Astrocyte (in vitro differentiated cells and primary cell): ENCODE results near the gene ARFIP1. TPM values are rescaled to one million over a fixed set of nuclear protein-coding genes. Genes with fewer than 3 reads are reported as not detected.

ENCODE experiments used
- DNase-seq: peaks from one replicate; pipeline ENCODE4 v3.0.0-alpha.2; 2010; ENCODE audit warnings: low read depth
- FAIRE-seq: peaks from 2 replicates; lab custom pipeline; 2011; peaks lifted over from hg19 to GRCh38; lab: Jason Lieb, UNC
- H2AFZ ChIP-seq: 2 replicates; pipeline ENCODE4 v1.6.0; 2012; ENCODE audit warnings: low read depth, low read length, inconsistent platforms
- H3K27ac ChIP-seq: 2 replicates; pipeline ENCODE4 v1.5.1; 2011; ENCODE audit warnings: low read depth, low read length, inconsistent platforms
- H3K27me3 ChIP-seq: 2 replicates; pipeline ENCODE4 v1.6.0; 2011; ENCODE audit warnings: low read length, inconsistent platforms; ENCODE audit not compliant: insufficient read depth
- H3K36me3 ChIP-seq: 2 replicates; pipeline ENCODE4 v1.5.1; 2011; ENCODE audit warnings: low read length, inconsistent platforms; ENCODE audit not compliant: insufficient read depth
- H3K4me1 ChIP-seq: 2 replicates; pipeline ENCODE4 v1.5.1; 2011; ENCODE audit warnings: low read length, inconsistent platforms; ENCODE audit not compliant: insufficient read depth
- H3K4me2 ChIP-seq: 2 replicates; pipeline ENCODE4 v1.6.0; 2012; ENCODE audit warnings: low read length, inconsistent platforms
- H3K4me3 ChIP-seq: 2 replicates; pipeline ENCODE4 v1.5.1; 2011; ENCODE audit warnings: low read depth, mild to moderate bottlenecking, low read length, inconsistent platforms; ENCODE audit not compliant: insufficient read depth
- H3K79me2 ChIP-seq: 2 replicates; pipeline ENCODE4 v1.6.0; 2012; ENCODE audit warnings: mild to moderate bottlenecking, low read length, inconsistent platforms; ENCODE audit not compliant: insufficient read depth
- H3K9ac ChIP-seq: 2 replicates; pipeline ENCODE4 v1.6.0; 2012; ENCODE audit warnings: mild to moderate bottlenecking, low read length, inconsistent platforms
- H3K9me3 ChIP-seq: 2 replicates; pipeline ENCODE4 v1.5.1; 2012; ENCODE audit warnings: low read depth, mild to moderate bottlenecking, low read length, inconsistent platforms; ENCODE audit not compliant: insufficient read depth
- H4K20me1 ChIP-seq: 2 replicates; pipeline ENCODE4 v1.6.0; 2012; ENCODE audit warnings: low read length, inconsistent platforms; ENCODE audit not compliant: insufficient read depth
- H3K27ac Mint-ChIP-seq: one replicate; pipeline ENCODE4 v1.8.0; 2021; ENCODE audit warnings: mild to moderate bottlenecking, mixed read lengths; ENCODE audit not compliant: unreplicated experiment
- H3K27me3 Mint-ChIP-seq: one replicate; pipeline ENCODE4 v1.8.0; 2021; ENCODE audit warnings: low read depth, mixed read lengths; ENCODE audit not compliant: unreplicated experiment
- H3K36me3 Mint-ChIP-seq: one replicate; pipeline ENCODE4 v1.8.0; 2021; ENCODE audit warnings: low read depth, mixed read lengths; ENCODE audit not compliant: unreplicated experiment
- H3K4me1 Mint-ChIP-seq: one replicate; pipeline ENCODE4 v1.8.0; 2021; ENCODE audit warnings: low read depth, mixed read lengths; ENCODE audit not compliant: unreplicated experiment
- H3K4me3 Mint-ChIP-seq: one replicate; pipeline ENCODE4 v1.8.0; 2021; ENCODE audit warnings: mild to moderate bottlenecking, moderate library complexity, mixed read lengths; ENCODE audit not compliant: unreplicated experiment
- H3K9me3 Mint-ChIP-seq: one replicate; pipeline ENCODE4 v1.8.0; 2021; ENCODE audit warnings: mild to moderate bottlenecking, mixed read lengths; ENCODE audit not compliant: unreplicated experiment
- EZH2 ChIP-seq: IDR thresholded peaks from 2 replicates; pipeline ENCODE4 v1.6.1; 2012; ENCODE audit warnings: mild to moderate bottlenecking, low read length, inconsistent platforms; ENCODE audit not compliant: insufficient read depth
- total RNA-seq: library from RNA; stranded (reverse); gene quantifications from 2 replicates; pipeline ENCODE4 v1.2.1, GENCODE V29; 2021
- TF ChIP-seq, protein P1 (sequence below): IDR thresholded peaks from 2 replicates; pipeline ENCODE4 v1.5.1; 2011; ENCODE audit warnings: low read depth, mild to moderate bottlenecking, inconsistent platforms, low read length, moderate library complexity; ENCODE audit not compliant: insufficient read depth

Gene ARFIP1
- total RNA-seq, 1 donor from 2014 or later = 30.7 TPM

DNA sequence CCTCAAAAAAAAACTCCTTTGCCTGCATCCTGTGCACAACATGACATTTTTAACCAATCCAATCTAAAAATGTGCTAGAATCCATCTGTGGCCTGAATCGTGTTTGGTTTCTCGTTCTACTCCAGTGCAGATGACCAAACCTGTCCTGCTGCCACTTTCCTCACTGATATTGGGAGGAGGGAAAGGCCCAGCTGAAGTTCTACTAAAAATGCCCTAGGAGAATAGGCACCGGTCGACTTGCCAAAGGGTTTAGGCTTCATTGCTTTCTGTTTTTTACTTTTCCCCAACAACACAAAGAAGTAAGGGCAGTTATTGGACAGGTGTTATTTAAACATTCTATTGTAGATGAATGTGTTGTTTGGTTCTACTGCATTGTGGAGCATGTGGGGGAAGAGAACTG, 148.5 kb downstream of the ARFIP1 start:
- Histone ChIP-seq H3K9me3 (no peaks in the 10 kb centered on the region), H3K9ac (no peak overlapping the region), H3K79me2 (no peaks in the 10 kb centered on the region), H3K4me1 (no peaks in the 10 kb centered on the region), H4K20me1 (no peaks in the 10 kb centered on the region), H3K36me3 (no peaks in the 10 kb centered on the region), H3K4me3 (no peak overlapping the region), H2AFZ (no peak overlapping the region), H3K27me3 (no peaks in the 10 kb centered on the region), H3K4me2 (no peak overlapping the region), H3K27ac (no peak overlapping the region)
- Mint-ChIP-seq H3K9me3 (peaks cover 1% of the 10 kb centered on the region), H3K27me3 (peaks cover 11% of the 10 kb centered on the region), H3K36me3 (peaks cover 6% of the 10 kb centered on the region), H3K4me3 (no peak overlapping the region), H3K4me1 (no peaks in the 10 kb centered on the region), H3K27ac (no peak overlapping the region)
- DNase-seq = no peak
- TF ChIP-seq EZH2 = no peak
- TF ChIP-seq, protein P1, sequence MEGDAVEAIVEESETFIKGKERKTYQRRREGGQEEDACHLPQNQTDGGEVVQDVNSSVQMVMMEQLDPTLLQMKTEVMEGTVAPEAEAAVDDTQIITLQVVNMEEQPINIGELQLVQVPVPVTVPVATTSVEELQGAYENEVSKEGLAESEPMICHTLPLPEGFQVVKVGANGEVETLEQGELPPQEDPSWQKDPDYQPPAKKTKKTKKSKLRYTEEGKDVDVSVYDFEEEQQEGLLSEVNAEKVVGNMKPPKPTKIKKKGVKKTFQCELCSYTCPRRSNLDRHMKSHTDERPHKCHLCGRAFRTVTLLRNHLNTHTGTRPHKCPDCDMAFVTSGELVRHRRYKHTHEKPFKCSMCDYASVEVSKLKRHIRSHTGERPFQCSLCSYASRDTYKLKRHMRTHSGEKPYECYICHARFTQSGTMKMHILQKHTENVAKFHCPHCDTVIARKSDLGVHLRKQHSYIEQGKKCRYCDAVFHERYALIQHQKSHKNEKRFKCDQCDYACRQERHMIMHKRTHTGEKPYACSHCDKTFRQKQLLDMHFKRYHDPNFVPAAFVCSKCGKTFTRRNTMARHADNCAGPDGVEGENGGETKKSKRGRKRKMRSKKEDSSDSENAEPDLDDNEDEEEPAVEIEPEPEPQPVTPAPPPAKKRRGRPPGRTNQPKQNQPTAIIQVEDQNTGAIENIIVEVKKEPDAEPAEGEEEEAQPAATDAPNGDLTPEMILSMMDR = no peak
- FAIRE-seq = no peak

DNA sequence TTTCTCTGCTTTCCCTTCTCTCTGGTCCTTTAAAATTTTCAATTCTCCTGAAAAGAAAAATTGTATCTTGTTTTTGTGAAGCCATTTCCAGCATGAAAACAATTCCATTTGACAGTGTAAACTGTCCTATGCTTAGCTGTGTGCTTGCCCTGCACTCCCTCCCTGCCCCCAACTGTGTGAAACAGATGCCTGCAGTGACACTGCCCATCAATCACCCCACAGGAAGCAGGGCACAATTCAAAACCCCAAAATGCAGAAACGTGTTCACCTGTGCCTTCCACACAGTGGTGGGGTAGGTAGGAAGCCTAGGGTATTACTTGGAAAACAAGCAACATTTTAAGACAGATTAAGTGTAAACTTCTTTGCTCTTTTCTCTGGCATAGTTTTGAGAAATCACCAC, 150.1 kb downstream of the ARFIP1 start:
- FAIRE-seq = no peak
- H3K9ac ChIP-seq = no peak overlapping the region
- Mint-ChIP-seq H3K36me3 (peaks cover 6% of the 10 kb centered on the region), H3K27ac (no peak overlapping the region), H3K4me3 (no peak overlapping the region), H3K27me3 (peaks cover 11% of the 10 kb centered on the region), H3K4me1 (no peaks in the 10 kb centered on the region), H3K9me3 (peaks cover 1% of the 10 kb centered on the region)
- H2AFZ ChIP-seq = no peak overlapping the region
- no peaks in the 10 kb centered on the region for H3K79me2 ChIP-seq
- no peaks in the 10 kb centered on the region for H3K9me3 ChIP-seq
- no peak overlapping the region for H3K4me3 ChIP-seq
- H3K36me3 ChIP-seq = no peaks in the 10 kb centered on the region
- no peak overlapping the region for H3K4me2 ChIP-seq
- TF ChIP-seq, protein P1 = no peak
- no peak for TF ChIP-seq EZH2
- no peak overlapping the region for H3K27ac ChIP-seq
- peaks cover 8% of the 10 kb centered on the region for H3K27me3 ChIP-seq
- H3K4me1 ChIP-seq = no peaks in the 10 kb centered on the region
- H4K20me1 ChIP-seq = no peaks in the 10 kb centered on the region
- no peak for DNase-seq

DNA sequence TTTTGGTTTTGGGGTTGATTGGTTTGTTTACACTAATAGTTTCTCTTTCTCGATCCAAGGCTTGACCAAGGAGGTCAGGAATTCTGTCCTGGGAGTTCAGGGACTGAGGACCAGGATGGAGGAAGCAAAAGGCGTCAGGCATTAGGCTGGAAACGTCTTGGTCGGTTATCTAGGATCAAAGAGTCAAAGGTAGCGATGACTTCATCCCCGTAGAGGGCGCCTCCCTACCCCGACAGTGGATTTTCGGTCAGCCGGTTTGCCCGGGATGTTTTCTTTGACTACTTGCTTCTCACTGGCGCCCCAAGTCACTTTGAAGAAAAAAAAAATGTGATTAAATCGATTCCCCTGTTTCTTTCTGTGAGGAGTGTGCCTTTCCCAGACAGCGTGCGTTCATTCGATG, 155.4 kb downstream of the ARFIP1 start:
- H3K36me3 ChIP-seq = no peaks in the 10 kb centered on the region
- no peak overlapping the region for H2AFZ ChIP-seq
- H3K4me2 ChIP-seq = peak overlapping the region; percentile 94
- peaks cover 4% of the 10 kb centered on the region for H3K79me2 ChIP-seq
- H3K9me3 Mint-ChIP-seq = peaks cover 3% of the 10 kb centered on the region
- no peak overlapping the region for H3K27ac Mint-ChIP-seq
- H3K36me3 Mint-ChIP-seq = peaks cover 5% of the 10 kb centered on the region
- H3K9me3 ChIP-seq = no peaks in the 10 kb centered on the region
- H3K27me3 Mint-ChIP-seq = peaks cover 30% of the 10 kb centered on the region
- peaks cover 13% of the 10 kb centered on the region for H3K4me1 ChIP-seq
- FAIRE-seq (no peak), DNase-seq (no peak)
- no peak for TF ChIP-seq EZH2
- TF ChIP-seq, protein P1 = no peak
- H3K27ac ChIP-seq = no peak overlapping the region
- H3K4me3 ChIP-seq = no peak overlapping the region
- peaks cover 4% of the 10 kb centered on the region for H3K4me1 Mint-ChIP-seq
- peak overlapping the region; percentile 85 for H3K4me3 Mint-ChIP-seq
- H4K20me1 ChIP-seq = no peaks in the 10 kb centered on the region
- peaks cover 39% of the 10 kb centered on the region for H3K27me3 ChIP-seq
- no peak overlapping the region for H3K9ac ChIP-seq
